ENCODE data around the gene DSG3. TPM values are rescaled to one million over a fixed set of nuclear protein-coding genes. Genes with fewer than 3 reads are reported as not detected.

The DSG3 gene
- total RNA-seq, 2 donors from 2014 or later: not detected

DNA sequence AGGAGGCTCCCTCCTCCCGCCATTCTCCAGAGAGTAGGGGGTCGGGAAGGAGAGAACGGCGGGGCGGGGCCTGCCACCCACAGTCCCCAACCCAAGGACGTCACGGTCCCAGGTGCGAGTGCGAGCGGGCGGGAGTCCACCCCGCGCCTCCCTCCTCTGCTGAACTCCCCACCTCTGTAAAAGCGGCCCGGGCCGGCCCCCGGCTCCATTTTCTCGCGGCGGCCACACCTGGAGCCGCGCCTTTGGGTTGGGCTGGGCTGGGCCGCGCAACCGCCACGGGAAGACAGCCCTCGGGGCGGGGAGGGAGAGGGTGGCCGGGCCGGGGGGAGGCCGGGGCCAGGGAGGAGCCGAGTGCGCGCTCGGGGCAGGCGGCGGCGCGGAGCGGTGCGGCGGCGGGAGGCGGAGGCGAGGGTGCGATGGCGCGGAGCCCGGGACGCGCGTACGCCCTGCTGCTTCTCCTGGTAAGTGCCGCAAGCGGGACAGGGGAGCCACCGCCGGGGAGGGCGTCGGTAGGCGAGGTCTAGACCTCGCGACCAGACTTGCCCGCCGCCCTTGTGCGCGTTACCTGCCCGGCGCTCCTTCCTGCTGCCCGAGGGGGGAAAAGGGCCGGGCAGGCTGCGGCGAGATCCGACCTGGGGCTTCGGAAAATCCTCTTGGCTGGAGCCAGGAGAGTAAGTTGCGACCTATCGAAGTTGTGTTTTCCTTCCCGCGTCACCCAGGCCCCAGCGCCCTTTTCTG, 50.5 kb downstream of the DSG3 start, which contains the start of gene DSG2:
Gene DSG2 (plus strand): TSS at position 342 of the 738 bp plus-strand sequence. CDS start 75 bp downstream, at position 417.
- peaks cover 21% of the 10 kb centered on the region for H3K4me1 Mint-ChIP-seq
- Histone ChIP-seq H3K4me3 (ENCODE audit: low read length) (peak within 1 kb of the TSS; percentile 90), H3K36me3 (ENCODE audit: control insufficient read depth, insufficient read depth, low read length) (no peaks in the 10 kb centered on the region), H3K4me1 (ENCODE audit: control insufficient read depth, insufficient read depth, low read length) (peaks cover 5% of the 10 kb centered on the region), H3K27ac (ENCODE audit: low read depth, low read length) (no peak within 1 kb of the TSS), H3K27me3 (ENCODE audit: control insufficient read depth, insufficient read depth, low read length, poor library complexity, severe bottlenecking) (peaks cover 5% of the 10 kb centered on the region), H3K9me3 (ENCODE audit: control insufficient read depth, low read length) (no peaks in the 10 kb centered on the region), H3K9ac (ENCODE audit: extremely low read depth, low read length, poor library complexity, severe bottlenecking) (peak within 1 kb of the TSS; percentile 89)
- peak; percentile 94 for DNase-seq
- peaks cover 7% of the 10 kb centered on the region for H3K27me3 Mint-ChIP-seq (ENCODE audit: insufficient read depth)
- no peak for TF ChIP-seq CTCF (conservative IDR thresholded peaks at IDR 0.05)
- H3K4me3 Mint-ChIP-seq: peak within 1 kb of the TSS; percentile 96
- H3K27ac Mint-ChIP-seq: peak within 1 kb of the TSS; percentile 97
- WGBS, 2 experiments (ENCODE audit: insufficient coverage in 1 of 2, insufficient read length in 1 of 2): 0% methylated on average over 3 to 79 of the region's 79 CpGs
- no peaks in the 10 kb centered on the region for H3K36me3 Mint-ChIP-seq (ENCODE audit: low read depth)
- H3K9me3 Mint-ChIP-seq: no peaks in the 10 kb centered on the region

DNA sequence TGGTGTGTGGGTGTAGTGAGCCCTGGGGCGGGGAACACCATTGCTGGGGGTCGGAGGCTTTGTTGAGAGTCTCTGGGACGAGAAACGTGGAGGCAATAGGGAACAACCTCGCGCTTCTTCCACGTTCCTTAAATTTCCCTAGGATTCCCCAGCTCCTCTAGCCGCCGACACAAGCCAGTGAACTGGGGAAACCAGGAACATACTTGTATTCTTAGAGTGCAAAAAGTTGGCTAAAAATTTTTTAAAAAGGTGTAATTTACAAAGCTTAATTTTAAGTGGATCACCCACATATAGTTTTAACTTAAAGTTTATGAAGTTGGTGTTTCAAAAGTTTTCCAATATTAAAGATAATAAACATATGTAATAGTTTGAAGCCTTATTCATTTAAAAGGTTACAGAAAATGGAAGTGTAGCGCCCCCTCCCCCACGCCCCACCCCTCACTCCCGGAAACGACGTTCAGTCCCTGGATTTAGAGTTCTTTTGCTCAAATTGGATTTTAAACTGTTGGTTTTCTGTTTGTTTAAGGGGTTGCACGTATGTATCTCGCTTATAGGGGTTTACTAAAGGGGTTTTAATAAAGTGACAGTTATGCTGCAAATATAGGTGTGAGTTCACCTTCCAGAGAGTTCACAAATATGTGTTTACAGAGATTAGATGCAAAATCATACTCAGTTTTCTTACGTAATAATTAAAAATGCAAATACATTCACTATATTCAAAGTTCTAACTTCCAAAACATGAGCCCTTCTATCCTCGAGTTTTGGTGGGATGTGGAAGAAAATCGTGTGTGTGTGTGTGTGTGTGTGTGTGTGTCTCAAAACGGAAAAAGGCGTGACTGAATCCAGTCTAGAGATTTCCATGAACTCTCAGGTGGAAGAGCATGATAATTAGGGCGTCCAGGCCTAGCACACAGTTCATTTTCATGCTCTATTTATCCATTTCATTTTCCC, 51.3 kb downstream of the DSG3 start:
- Mint-ChIP-seq H3K9me3 (no peaks in the 10 kb centered on the region), H3K36me3 (ENCODE audit: low read depth) (no peaks in the 10 kb centered on the region), H3K4me1 (peaks cover 21% of the 10 kb centered on the region), H3K27ac (peak overlapping the region; percentile 97), H3K4me3 (peak overlapping the region; percentile 96), H3K27me3 (ENCODE audit: insufficient read depth) (peaks cover 7% of the 10 kb centered on the region)
- H3K9ac ChIP-seq (ENCODE audit: extremely low read depth, low read length, poor library complexity, severe bottlenecking): peak overlapping the region; percentile 89
- DNase-seq: no peak
- no peaks in the 10 kb centered on the region for H3K9me3 ChIP-seq (ENCODE audit: control insufficient read depth, low read length)
- no peak overlapping the region for H3K27ac ChIP-seq (ENCODE audit: low read depth, low read length)
- H3K4me3 ChIP-seq (ENCODE audit: low read length): peak overlapping the region; percentile 90
- H3K27me3 ChIP-seq (ENCODE audit: control insufficient read depth, insufficient read depth, low read length, poor library complexity, severe bottlenecking): peaks cover 5% of the 10 kb centered on the region
- peaks cover 5% of the 10 kb centered on the region for H3K4me1 ChIP-seq (ENCODE audit: control insufficient read depth, insufficient read depth, low read length)
- WGBS, 2 experiments (ENCODE audit: insufficient coverage in 1 of 2, insufficient read length in 1 of 2): 0 to 3% methylated on average over 4 to 19 of the region's 22 CpGs
- TF ChIP-seq CTCF (conservative IDR thresholded peaks at IDR 0.05): no peak
- no peaks in the 10 kb centered on the region for H3K36me3 ChIP-seq (ENCODE audit: control insufficient read depth, insufficient read depth, low read length)

DNA sequence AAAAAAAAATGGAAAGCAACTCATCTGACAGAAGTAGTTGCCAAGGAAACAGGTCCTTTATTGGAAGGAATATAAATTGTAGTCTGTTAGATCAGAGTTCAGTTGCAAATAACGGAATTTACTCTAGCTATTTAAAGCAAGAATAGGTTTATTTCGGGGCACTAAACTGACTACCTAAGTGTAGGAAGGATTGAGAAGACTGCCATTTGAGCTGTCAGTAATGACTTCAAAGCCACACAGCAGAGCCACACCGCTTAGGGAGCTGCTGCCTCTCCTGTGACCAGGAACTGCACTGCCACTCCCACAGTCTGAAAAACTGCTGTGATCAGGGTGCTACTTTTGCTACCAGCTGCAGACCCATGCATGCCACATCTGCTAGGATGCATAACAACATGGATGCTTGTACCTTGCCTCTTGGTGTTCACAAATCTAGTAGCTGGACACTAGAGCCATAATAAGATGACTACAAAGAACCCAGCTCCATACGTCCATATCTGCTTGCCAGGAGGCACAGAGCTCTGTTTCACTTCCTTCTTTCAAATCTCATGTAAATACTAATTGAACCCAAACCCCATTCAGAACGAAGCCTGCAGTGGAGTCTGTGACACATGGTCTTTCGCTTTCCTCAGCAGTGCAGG, 52.6 kb downstream of the DSG3 start:
- no peaks in the 10 kb centered on the region for H3K9me3 ChIP-seq (ENCODE audit: control insufficient read depth, low read length)
- H3K9ac ChIP-seq (ENCODE audit: extremely low read depth, low read length, poor library complexity, severe bottlenecking): no peak overlapping the region
- H3K27me3 ChIP-seq (ENCODE audit: control insufficient read depth, insufficient read depth, low read length, poor library complexity, severe bottlenecking): peaks cover 5% of the 10 kb centered on the region
- Mint-ChIP-seq H3K4me1 (peaks cover 21% of the 10 kb centered on the region), H3K36me3 (ENCODE audit: low read depth) (no peaks in the 10 kb centered on the region), H3K27ac (no peak overlapping the region), H3K27me3 (ENCODE audit: insufficient read depth) (peaks cover 7% of the 10 kb centered on the region), H3K4me3 (peak overlapping the region; percentile 40), H3K9me3 (no peaks in the 10 kb centered on the region)
- no peak overlapping the region for H3K27ac ChIP-seq (ENCODE audit: low read depth, low read length)
- H3K4me3 ChIP-seq (ENCODE audit: low read length): peak overlapping the region; percentile 90
- H3K36me3 ChIP-seq (ENCODE audit: control insufficient read depth, insufficient read depth, low read length): no peaks in the 10 kb centered on the region
- WGBS, 2 experiments (ENCODE audit: insufficient coverage in 1 of 2, insufficient read length in 1 of 2): 78 to 82% methylated on average over 5 to 6 of the region's 6 CpGs
- no peak for TF ChIP-seq CTCF (conservative IDR thresholded peaks at IDR 0.05)
- peaks cover 5% of the 10 kb centered on the region for H3K4me1 ChIP-seq (ENCODE audit: control insufficient read depth, insufficient read depth, low read length)
- no peak for DNase-seq

Measured in endodermal cell (in vitro differentiated cells).